Measurements from ENCODE around the gene LONRF2.

Gene LONRF2

DNA sequence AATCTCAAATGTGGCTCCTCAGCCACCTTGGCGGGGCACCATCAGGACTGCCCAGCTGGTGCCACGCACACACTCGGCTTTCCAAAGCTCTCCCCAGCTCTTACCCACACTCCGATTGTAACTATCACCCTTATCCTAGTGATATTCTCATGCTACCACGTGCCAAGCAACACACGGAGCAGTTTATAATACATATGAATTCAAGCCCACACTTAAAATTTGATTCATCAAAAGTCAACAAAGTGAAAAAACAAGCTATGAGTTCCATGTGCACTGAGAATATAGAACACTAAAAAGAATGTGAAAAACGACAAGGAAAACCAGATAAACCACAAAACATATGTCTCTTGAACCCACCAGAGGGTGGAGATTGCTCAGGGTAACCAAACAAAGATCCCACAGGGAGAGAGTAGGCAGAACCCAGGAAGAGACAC is 31.6 kb downstream of the LONRF2 start:
- no peak for TF ChIP-seq CTCF (IDR thresholded peaks at IDR 0.05; ENCODE audit: low read depth, low read length)
- no peak for DNase-seq (ENCODE audit: extremely low read depth, low read depth)

DNA sequence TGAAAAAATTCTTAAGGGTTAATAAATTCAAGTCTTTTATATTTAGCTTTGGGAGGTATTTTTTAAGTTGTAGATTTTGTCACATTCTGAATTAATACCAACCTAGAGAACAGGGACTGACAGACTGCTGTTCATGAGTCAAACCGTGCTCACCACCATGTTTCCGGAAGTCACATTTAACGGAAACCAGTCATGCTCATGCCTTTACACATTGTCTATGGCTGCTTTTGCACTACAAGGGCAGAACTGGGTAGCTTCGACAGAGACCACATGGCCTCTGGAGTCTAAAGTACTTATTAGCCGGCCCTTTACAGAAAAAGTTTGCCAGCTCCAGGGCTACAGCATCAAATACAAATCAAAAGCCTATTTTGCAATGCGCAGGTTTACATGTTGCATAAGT is 33.3 kb downstream of the LONRF2 start:
- TF ChIP-seq CTCF (IDR thresholded peaks at IDR 0.05; ENCODE audit: low read depth, low read length) = no peak
- no peak for DNase-seq (ENCODE audit: extremely low read depth, low read depth)

DNA sequence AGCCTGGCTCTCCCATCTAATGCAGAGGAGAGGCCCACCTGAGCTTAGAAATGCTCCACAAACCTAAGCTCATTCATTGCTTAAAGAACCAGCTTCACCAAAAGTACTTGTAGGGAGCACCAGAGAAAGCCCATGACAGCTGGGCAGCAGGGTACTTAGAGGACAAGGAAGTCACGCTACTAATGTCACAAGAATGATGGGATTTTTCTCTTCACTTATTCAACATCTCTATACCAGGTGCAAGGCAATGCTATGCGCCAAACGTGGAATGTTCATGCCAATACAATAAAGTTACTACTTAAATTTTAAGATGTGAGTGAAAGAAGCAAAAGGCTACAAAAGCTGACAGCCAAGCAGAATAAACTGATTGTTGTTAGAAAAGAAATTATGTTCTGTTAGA is 36.0 kb downstream of the LONRF2 start:
- DNase-seq (ENCODE audit: extremely low read depth, low read depth) = no peak
- TF ChIP-seq CTCF (IDR thresholded peaks at IDR 0.05; ENCODE audit: low read depth, low read length) = no peak

GRCh38 chr2:100285691-100286090 is 36.6 kb downstream of the LONRF2 start:
- no peak for DNase-seq (ENCODE audit: extremely low read depth, low read depth)
- no peak for TF ChIP-seq CTCF (IDR thresholded peaks at IDR 0.05; ENCODE audit: low read depth, low read length)

- no peak for DNase-seq (ENCODE audit: extremely low read depth, low read depth)
- no peak for TF ChIP-seq CTCF (IDR thresholded peaks at IDR 0.05; ENCODE audit: low read depth, low read length)
Measured at GRCh38 chr2:100285011-100285410, 37.3 kb downstream of the LONRF2 start.

GRCh38 chr2:100283724-100284501 is 38.4 kb downstream of the LONRF2 start:
- no peak for TF ChIP-seq CTCF (IDR thresholded peaks at IDR 0.05; ENCODE audit: low read depth, low read length)

DNA sequence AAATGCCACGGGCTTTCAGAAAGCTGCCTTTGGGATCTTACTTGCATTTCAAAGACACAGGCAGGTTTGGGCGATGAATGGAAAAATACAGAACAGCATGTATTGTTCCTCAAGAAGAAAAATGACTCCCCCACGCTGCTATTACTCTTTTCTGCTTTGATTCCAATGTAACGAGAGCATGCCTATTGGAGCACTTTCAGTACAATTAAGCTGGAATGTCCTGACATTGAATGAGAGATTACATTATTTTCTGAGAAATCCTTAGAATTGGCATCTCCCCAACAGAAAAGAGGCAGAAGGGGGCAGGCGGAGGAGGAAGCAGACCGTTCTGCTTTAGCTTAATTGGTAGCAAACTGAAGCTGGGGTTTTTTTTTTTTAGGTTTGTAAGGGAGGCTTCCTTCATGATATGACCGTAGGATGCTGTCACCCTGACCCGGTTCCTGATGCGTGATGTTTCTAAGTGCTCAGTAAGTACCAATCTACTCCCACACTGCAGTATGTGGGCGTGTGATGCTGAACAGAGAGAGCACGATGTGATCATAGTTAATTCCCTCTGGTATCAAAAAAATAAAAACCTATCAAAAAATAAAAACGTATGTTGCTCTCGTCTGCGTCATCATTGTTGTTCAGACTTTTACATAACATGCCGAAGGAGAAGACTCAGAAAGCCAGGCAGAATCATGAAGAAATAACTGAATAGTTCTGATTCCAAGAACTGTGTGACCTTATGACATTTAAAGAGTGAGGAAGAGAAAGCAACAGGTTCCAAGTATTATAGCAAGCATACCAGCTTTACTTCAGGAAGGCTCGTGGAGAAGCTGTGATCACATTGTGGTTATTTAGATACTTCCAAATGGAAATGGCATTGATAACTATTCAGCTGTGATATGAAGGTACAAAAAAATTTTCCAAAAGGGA is 40.5 kb downstream of the LONRF2 start:
- TF ChIP-seq CTCF (IDR thresholded peaks at IDR 0.05; ENCODE audit: low read depth, low read length) = no peak
- no peak for DNase-seq (ENCODE audit: extremely low read depth, low read depth)

More at GRCh38 chr2:100283724-100284501, 38.4 kb downstream of the LONRF2 start:
- DNase-seq (ENCODE audit: extremely low read depth, low read depth) = no peak

Data from AG09319 (cell line).